PC-3 (cell line): ENCODE results near the gene SF3B1. TPM values are rescaled to one million over a fixed set of nuclear protein-coding genes. Genes with fewer than 3 reads are reported as not detected.

Experiments used
- ATAC-seq: fragments of 200-7000 bp; cut with Tn5 transposase; 2 replicates; pipeline ENCODE4 v1.9.1; 2020; ENCODE audit warnings: mild to moderate bottlenecking, moderate library complexity
- BruUV-seq: library from RNA; stranded (reverse); fragments of 400-500 nt; replicated peaks from 2 replicates; lab custom pipeline; 2021; lab: Mats Ljungman, UMichigan
- CTCF ChIA-PET: fragments of 300-600 bp; sonication (Branson Sonifier 250); formaldehyde crosslinking; loops from one replicate; lab custom pipeline; 2022; ENCODE audit warnings: antibody characterized with exemption; lab: Charles Lee
- POLR2A ChIA-PET: fragments of 300-600 bp; sonication (Branson Sonifier 250); formaldehyde crosslinking; loops from one replicate; lab custom pipeline; 2022; ENCODE audit warnings: antibody characterized with exemption; ENCODE audit not compliant: unreplicated experiment; lab: Charles Lee
- DNase-seq: peaks from one replicate; pipeline ENCODE4 v3.0.0-alpha.2; 2015
- H2AFZ ChIP-seq: fragments of 300-600 bp; sonication (generic); 2 replicates; pipeline ENCODE4 v1.6.0; 2016; ENCODE audit warnings: antibody characterized with exemption, low read length
- H3F3A ChIP-seq: fragments of 300-600 bp; sonication (generic); one replicate; pipeline ENCODE4 v1.6.0; 2017; ENCODE audit warnings: antibody characterized with exemption, low read length, control low read depth, mild to moderate bottlenecking; ENCODE audit not compliant: unreplicated experiment
- H3K27ac ChIP-seq: fragments of 300-600 bp; sonication (generic); 2 replicates; pipeline ENCODE4 v1.5.1; 2016; ENCODE audit warnings: mild to moderate bottlenecking, low read length
- H3K27me3 ChIP-seq: fragments of 300-600 bp; sonication (generic); 2 replicates; pipeline ENCODE4 v1.6.1; 2016; ENCODE audit warnings: low read length, mixed read lengths
- H3K36me3 ChIP-seq: fragments of 300-600 bp; sonication (generic); 2 replicates; pipeline ENCODE4 v1.6.1; 2016; ENCODE audit warnings: low read depth, mixed run types, low read length, mixed read lengths
- H3K4me1 ChIP-seq: fragments of 300-600 bp; sonication (generic); 2 replicates; pipeline ENCODE4 v1.5.1; 2016; ENCODE audit warnings: low read length; ENCODE audit not compliant: insufficient read depth
- H3K4me2 ChIP-seq: fragments of 300-600 bp; sonication (generic); 2 replicates; pipeline ENCODE4 v1.6.0; 2016; ENCODE audit warnings: low read length
- H3K4me3 ChIP-seq: fragments of 300-600 bp; sonication (generic); 2 replicates; pipeline ENCODE4 v1.5.1; 2016; ENCODE audit warnings: mild to moderate bottlenecking, low read length, mixed read lengths
- H3K79me2 ChIP-seq: fragments of 300-600 bp; sonication (generic); 2 replicates; pipeline ENCODE4 v1.6.1; 2017; ENCODE audit warnings: low read length, mixed read lengths
- H3K9ac ChIP-seq: fragments of 300-600 bp; sonication (generic); 2 replicates; pipeline ENCODE4 v1.6.0; 2016; ENCODE audit warnings: mild to moderate bottlenecking, low read length
- H3K9me2 ChIP-seq: fragments of 300-600 bp; sonication (generic); replicated peaks from 2 replicates; pipeline ENCODE4 v1.6.1; 2016; ENCODE audit warnings: mixed run types, low read length, mixed read lengths
- H3K9me3 ChIP-seq: fragments of 300-600 bp; sonication (generic); 2 replicates; pipeline ENCODE4 v1.6.1; 2016; ENCODE audit warnings: low read length, mixed read lengths
- H4K20me1 ChIP-seq: fragments of 300-600 bp; sonication (generic); 2 replicates; pipeline ENCODE4 v1.6.1; 2016; ENCODE audit warnings: low read length, mixed read lengths
- CTCF ChIP-seq: fragments of 300-600 bp; sonication (generic); conservative IDR thresholded peaks from 2 replicates; pipeline ENCODE4 v1.5.1; 2017; ENCODE audit warnings: antibody characterized with exemption, low read depth, mild to moderate bottlenecking, low read length
- EZH2 ChIP-seq: fragments of 300-600 bp; sonication (generic); IDR thresholded peaks from one replicate; pipeline ENCODE4 v1.6.1; 2017; ENCODE audit warnings: antibody characterized with exemption, mild to moderate bottlenecking, low read length; ENCODE audit not compliant: unreplicated experiment
- EZH2phosphoT487 ChIP-seq: fragments of 300-600 bp; sonication (generic); IDR thresholded peaks from 2 replicates; pipeline ENCODE4 v1.6.1; 2018; ENCODE audit warnings: mild to moderate bottlenecking, antibody characterized with exemption, low read length, borderline replicate concordance
- intact Hi-C: fragments of 100-400 bp; cut with micrococcal nuclease; formaldehyde crosslinking; loops from 2 replicates; pipeline ENCODE4 v1.9.0; 2023
- total RNA-seq: library from RNA; depleted of rRNA; stranded (reverse); fragments of >200 nt; gene quantifications from 2 replicates; pipeline ENCODE4 v1.2.3, GENCODE V29; 2014

Gene SF3B1
- total RNA-seq, 1 experiment from 2014 or later: 143 TPM

- ChIA-PET POLR2A (interaction anchor here (0.7 kb wide), 1 partner anchor 17 kb away, joined by 3 read pairs; no protein-coding TSS in a partner anchor), CTCF (interaction anchor here (0.5 kb wide), 1 partner anchor 82 kb away, joined by 3 read pairs; no protein-coding TSS in a partner anchor)
- ATAC-seq (no peak; the same call in 1 of the 2 replicates), DNase-seq (no peak)
- Histone ChIP-seq H3K27ac (no peak overlapping the region), H3K4me1 (no peaks in the 10 kb centered on the region), H3K9me3 (no peaks in the 10 kb centered on the region), H3K9me2 (no peaks in the 10 kb centered on the region), H3K36me3 (peaks cover 2% of the 10 kb centered on the region), H3K9ac (no peak overlapping the region), H4K20me1 (no peaks in the 10 kb centered on the region), H3K4me3 (no peak overlapping the region), H3K4me2 (no peak overlapping the region), H3K79me2 (no peaks in the 10 kb centered on the region), H2AFZ (no peak overlapping the region), H3K27me3 (no peaks in the 10 kb centered on the region), H3F3A (peaks cover 3% of the 10 kb centered on the region)
- BruUV-seq: no TSS peak
- TF ChIP-seq CTCF (no peak), EZH2 (no peak), EZH2phosphoT487 (no peak)
- intact Hi-C loops: loop anchor here (5.0 kb wide), 1 partner anchor 391 kb away; no protein-coding TSS in a partner anchor
These were observed 48.6 kb downstream of the SF3B1 start for GRCh38 chr2:197386242-197386641.

GRCh38 chr2:197383825-197384224 is 51.0 kb downstream of the SF3B1 start:
- POLR2A ChIA-PET: no interaction called here
- ATAC-seq: no peak

More at GRCh38 chr2:197383825-197384224, 51.0 kb downstream of the SF3B1 start:
- no peak overlapping the region for H3K9ac ChIP-seq
- H4K20me1 ChIP-seq: no peaks in the 10 kb centered on the region
- H3K27ac ChIP-seq: no peak overlapping the region
- intact Hi-C loops: no loop called here
- H3K4me3 ChIP-seq: no peak overlapping the region
- H3K36me3 ChIP-seq: no peaks in the 10 kb centered on the region
- H3K9me3 ChIP-seq: no peaks in the 10 kb centered on the region
- H3K4me1 ChIP-seq: no peaks in the 10 kb centered on the region
- TF ChIP-seq EZH2 (no peak), CTCF (no peak), EZH2phosphoT487 (no peak)
- no peaks in the 10 kb centered on the region for H3K27me3 ChIP-seq
- CTCF ChIA-PET: interaction anchor here (0.5 to 0.7 kb wide), 5 partner anchors 10 to 416 kb away, joined by 3 to 4 read pairs (median 3); no protein-coding TSS in a partner anchor
- no peak for DNase-seq
- H3K79me2 ChIP-seq: no peaks in the 10 kb centered on the region
- no peaks in the 10 kb centered on the region for H3K9me2 ChIP-seq
- H3F3A ChIP-seq: peaks cover 3% of the 10 kb centered on the region
- no TSS peak for BruUV-seq
- no peak overlapping the region for H3K4me2 ChIP-seq
- no peak overlapping the region for H2AFZ ChIP-seq
